ENCODE results near the gene MLPH. TPM values are rescaled to one million over a fixed set of nuclear protein-coding genes. Genes with fewer than 3 reads are reported as not detected.

The MLPH gene
- total and polyA plus RNA-seq, 12 donors = 9.7 to 60.0 (median 40.8) TPM

DNA sequence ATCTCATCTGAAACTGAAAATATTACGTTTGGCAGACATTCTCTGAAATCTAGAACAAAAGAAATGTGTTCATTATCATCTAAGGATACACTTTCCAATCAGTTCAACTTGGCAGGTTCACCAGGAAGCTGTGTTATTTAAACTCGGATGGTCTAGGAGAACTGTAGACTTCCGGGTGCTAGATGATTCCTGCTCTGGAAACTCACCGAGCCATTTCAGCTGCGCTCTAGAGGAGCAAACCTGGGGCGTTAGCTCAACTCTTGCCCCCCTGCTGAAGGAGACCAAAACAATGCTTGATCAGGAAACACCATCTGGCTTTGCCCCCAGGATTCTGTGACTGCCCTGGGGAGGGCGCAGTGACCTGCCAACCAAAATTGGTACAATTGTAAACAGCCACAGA is 22.9 kb downstream of the MLPH start:
- Histone ChIP-seq H3K27ac (peak overlapping the region in 4 of 10 donors; percentile 0 to 23 (median 18)), H3K4me3 (no peak overlapping the region), H3K27me3 (no peaks in the 10 kb centered on the region), H3K9me3 (no peaks in the 10 kb centered on the region), H3K4me1 (peaks cover 0 to 51% (median 38%) of the 10 kb centered on the region in 9 donors), H3K36me3 (peaks cover 0 to 4% (median 0%) of the 10 kb centered on the region in 9 donors)
- peak in 1 of 8 donors; percentile 18 for ATAC-seq
- intact Hi-C loops (cut with DNase I) = loop anchor here in 5 of 10 donors (5.0 to 10.0 kb wide), 3 partner anchors 232 to 275 kb away; no protein-coding TSS in a partner anchor
- TF ChIP-seq CTCF (IDR thresholded peaks at IDR 0.05) = no peak
- 57 to 69% methylated on average over 7 of the region's 7 CpGs for WGBS, 2 donors
- DNase-seq = no peak

DNA sequence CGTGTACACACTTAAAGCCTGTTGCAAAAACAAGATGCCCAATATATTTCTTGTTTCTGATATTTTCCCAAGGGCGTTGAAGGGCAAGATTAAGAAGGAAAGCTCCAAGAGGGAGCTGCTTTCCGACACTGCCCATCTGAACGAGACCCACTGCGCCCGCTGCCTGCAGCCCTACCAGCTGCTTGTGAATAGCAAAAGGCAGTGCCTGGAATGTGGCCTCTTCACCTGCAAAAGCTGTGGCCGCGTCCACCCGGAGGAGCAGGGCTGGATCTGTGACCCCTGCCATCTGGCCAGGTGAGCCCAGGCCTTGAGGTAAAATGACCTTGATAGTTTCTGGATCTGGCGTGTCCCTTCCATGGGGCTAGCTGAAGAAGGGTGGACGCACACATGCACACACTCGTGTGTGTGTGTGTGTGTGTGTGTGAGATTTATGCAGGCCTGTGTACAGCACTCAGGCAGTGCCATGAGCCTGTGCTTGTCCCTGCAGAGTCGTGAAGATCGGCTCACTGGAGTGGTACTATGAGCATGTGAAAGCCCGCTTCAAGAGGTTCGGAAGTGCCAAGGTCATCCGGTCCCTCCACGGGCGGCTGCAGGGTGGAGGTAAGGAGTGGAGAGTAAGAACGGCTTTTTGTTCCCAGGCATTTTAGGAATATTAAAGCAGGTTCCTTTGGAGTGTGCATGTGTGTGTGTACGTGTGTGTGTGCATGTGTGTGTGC is 23.6 kb downstream of the MLPH start:
- DNase-seq = no peak
- intact Hi-C loops (cut with DNase I) = loop anchor here in 5 of 10 donors (5.0 to 10.0 kb wide), 3 partner anchors 232 to 274 kb away; no protein-coding TSS in a partner anchor
- no peak for TF ChIP-seq CTCF (IDR thresholded peaks at IDR 0.05)
- peak overlapping the region in 3 of 10 donors; percentile 0 to 21 (median 15) for H3K27ac ChIP-seq
- WGBS, 2 donors = 83 to 87% methylated on average over 21 of the region's 21 CpGs
- ATAC-seq = peak in 1 of 8 donors; percentile 9
- H3K9me3 ChIP-seq = no peaks in the 10 kb centered on the region
- H3K27me3 ChIP-seq = no peaks in the 10 kb centered on the region
- peaks cover 5 to 56% (median 46%) of the 10 kb centered on the region in 9 donors for H3K4me1 ChIP-seq
- H3K36me3 ChIP-seq = peaks cover 0 to 4% (median 0%) of the 10 kb centered on the region in 9 donors
- no peak overlapping the region for H3K4me3 ChIP-seq

DNA sequence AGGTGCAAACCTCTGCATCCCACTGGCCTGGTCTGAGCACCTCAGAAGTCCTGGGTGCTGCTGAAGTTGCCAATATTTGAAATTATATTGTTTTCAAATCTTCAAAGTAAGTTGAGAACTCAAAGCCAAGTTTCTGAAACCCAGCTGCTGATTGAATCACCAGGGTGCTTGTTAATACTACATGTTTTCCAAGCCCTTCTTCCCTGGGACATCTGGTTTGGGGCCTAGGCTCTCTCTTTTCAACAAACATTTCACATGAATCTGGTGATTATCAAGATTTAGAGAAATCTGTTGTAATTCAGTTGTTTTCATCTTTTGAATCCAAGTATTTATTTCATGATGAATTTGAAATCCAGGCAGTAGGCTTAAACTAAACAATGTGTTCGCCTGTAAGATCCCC is 24.4 kb downstream of the MLPH start:
- Histone ChIP-seq H3K4me1 (peaks cover 5 to 61% (median 45%) of the 10 kb centered on the region in 9 donors), H3K27me3 (no peaks in the 10 kb centered on the region), H3K9me3 (no peaks in the 10 kb centered on the region), H3K4me3 (no peak overlapping the region), H3K36me3 (peaks cover 0 to 4% (median 0%) of the 10 kb centered on the region in 9 donors), H3K27ac (peak overlapping the region in 2 of 10 donors; percentile 7 to 35)
- TF ChIP-seq CTCF (IDR thresholded peaks at IDR 0.05) = no peak
- DNase-seq (no peak), ATAC-seq (no peak)
- WGBS, 2 donors = 88 to 100% methylated on average over 1 of the region's 1 CpG
- intact Hi-C loops (cut with DNase I) = loop anchor here in 5 of 10 donors (5.0 to 10.0 kb wide), 3 partner anchors 231 to 273 kb away; no protein-coding TSS in a partner anchor

GRCh38 chr2:237511885-237512405 is 24.9 kb downstream of the MLPH start:
- peak overlapping the region in 2 of 10 donors; percentile 7 to 35 for H3K27ac ChIP-seq
- H3K4me3 ChIP-seq = no peak overlapping the region
- peaks cover 5 to 61% (median 45%) of the 10 kb centered on the region in 9 donors for H3K4me1 ChIP-seq
- H3K36me3 ChIP-seq = peaks cover 0 to 4% (median 0%) of the 10 kb centered on the region in 9 donors
- no peak for ATAC-seq
- intact Hi-C loops (cut with DNase I) = loop anchor here in 9 of 10 donors (1.0 to 10.0 kb wide), 5 partner anchors 60 to 273 kb away; no protein-coding TSS in a partner anchor
- no peak for DNase-seq
- 95 to 96% methylated on average over 17 of the region's 17 CpGs for WGBS, 2 donors
- H3K9me3 ChIP-seq = no peaks in the 10 kb centered on the region
- TF ChIP-seq CTCF (IDR thresholded peaks at IDR 0.05) = no peak
- no peaks in the 10 kb centered on the region for H3K27me3 ChIP-seq

All from heart right ventricle (tissue), 16 donors.